Measurements from ENCODE around the gene CYP2A13. TPM values are rescaled to one million over a fixed set of nuclear protein-coding genes. Genes with fewer than 3 reads are reported as not detected.
"Not testable (repeated sequence)": the region's sequence is repeated elsewhere in the genome, so short reads cannot be mapped to it uniquely, and the experiment has no call there.

CYP2A13 gene, protein sequence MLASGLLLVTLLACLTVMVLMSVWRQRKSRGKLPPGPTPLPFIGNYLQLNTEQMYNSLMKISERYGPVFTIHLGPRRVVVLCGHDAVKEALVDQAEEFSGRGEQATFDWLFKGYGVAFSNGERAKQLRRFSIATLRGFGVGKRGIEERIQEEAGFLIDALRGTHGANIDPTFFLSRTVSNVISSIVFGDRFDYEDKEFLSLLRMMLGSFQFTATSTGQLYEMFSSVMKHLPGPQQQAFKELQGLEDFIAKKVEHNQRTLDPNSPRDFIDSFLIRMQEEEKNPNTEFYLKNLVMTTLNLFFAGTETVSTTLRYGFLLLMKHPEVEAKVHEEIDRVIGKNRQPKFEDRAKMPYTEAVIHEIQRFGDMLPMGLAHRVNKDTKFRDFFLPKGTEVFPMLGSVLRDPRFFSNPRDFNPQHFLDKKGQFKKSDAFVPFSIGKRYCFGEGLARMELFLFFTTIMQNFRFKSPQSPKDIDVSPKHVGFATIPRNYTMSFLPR
- 0.26 and 0.90 TPM in 2 replicates for total RNA-seq (2014; rRNA removed; shearing (Covaris generic))

DNA sequence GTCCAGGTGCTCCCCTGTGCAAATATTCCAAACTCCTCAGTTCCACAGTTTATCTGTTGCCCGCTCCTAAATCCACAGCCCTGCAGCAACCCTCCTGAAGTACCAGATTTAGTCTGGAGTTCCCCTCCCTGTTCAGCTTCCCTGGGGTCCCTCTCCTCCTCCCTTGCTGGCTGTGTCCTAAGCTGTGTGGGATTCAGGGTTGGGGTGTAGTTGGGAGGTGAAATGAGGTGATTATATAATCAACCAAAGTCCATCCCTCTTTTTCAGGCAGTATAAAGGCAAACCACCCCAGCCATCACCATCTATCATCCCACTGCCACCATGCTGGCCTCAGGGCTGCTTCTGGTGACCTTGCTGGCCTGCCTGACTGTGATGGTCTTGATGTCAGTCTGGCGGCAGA lies at the start of gene CYP2A13:
Gene CYP2A13, plus strand, starts transcription at position 301 of the 400 bp plus-strand sequence. Its CDS starts 21 bp downstream, at position 322.
- Histone ChIP-seq H3K36me3 (replicated peaks; ENCODE audit: control insufficient read depth, insufficient read depth, low read length) (no peaks in the 10 kb centered on the region), H3K27me3 (ENCODE audit: control insufficient read depth, insufficient read depth, low read length) (peaks cover 30% of the 10 kb centered on the region), H3K4me3 (ENCODE audit: insufficient read depth, low read depth, low read length) (no peak within 1 kb of the TSS)
- no peak for DNase-seq

DNA sequence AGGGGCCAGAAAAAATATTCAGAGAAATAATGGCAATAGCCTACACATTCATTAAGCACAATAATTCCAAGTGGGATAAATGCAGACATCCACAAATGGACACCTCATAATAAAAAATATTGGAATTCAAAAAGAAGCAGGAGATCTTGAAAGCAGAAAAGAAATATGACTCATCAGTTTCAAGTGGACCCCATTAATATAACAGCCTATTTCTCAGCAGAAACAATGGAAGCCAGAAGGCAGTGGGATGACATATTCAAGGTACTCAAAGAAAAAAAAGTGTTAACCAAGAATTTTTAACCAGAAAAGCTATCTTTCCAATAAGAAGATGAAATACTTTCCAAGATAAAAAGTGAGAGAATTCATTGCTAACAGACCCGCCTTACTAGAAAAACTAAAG lies 48.4 kb upstream of the CYP2A13 start:
- Histone ChIP-seq H3K4me3 (ENCODE audit: insufficient read depth, low read depth, low read length) (no peak overlapping the region), H3K36me3 (replicated peaks; ENCODE audit: control insufficient read depth, insufficient read depth, low read length) (no peaks in the 10 kb centered on the region), H3K27me3 (ENCODE audit: control insufficient read depth, insufficient read depth, low read length) (no peaks in the 10 kb centered on the region)
- DNase-seq: no peak

DNA sequence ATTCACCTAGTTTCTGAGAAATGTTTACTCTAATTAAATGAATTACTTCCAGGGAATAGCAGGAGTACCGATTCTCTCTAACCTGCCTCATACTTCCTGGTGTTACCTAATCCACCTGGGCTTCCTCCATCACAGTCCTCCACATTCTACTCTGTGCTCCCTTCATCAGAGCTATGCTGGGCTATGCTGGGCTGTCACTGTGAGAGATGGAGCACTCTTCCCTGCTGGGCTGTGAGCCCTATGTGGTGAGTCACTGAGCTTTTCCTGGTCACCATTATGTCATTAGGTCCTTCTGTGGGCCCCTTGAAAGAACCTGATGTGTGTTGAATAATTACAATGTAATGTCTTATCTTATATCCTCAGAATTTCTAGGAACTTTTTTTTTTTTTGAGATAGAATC lies 43.2 kb upstream of the CYP2A13 start:
- not testable (repeated sequence) for DNase-seq; H3K36me3 ChIP-seq (replicated peaks; ENCODE audit: control insufficient read depth, insufficient read depth, low read length); H3K27me3 ChIP-seq (ENCODE audit: control insufficient read depth, insufficient read depth, low read length); H3K4me3 ChIP-seq (ENCODE audit: insufficient read depth, low read depth, low read length)

DNA sequence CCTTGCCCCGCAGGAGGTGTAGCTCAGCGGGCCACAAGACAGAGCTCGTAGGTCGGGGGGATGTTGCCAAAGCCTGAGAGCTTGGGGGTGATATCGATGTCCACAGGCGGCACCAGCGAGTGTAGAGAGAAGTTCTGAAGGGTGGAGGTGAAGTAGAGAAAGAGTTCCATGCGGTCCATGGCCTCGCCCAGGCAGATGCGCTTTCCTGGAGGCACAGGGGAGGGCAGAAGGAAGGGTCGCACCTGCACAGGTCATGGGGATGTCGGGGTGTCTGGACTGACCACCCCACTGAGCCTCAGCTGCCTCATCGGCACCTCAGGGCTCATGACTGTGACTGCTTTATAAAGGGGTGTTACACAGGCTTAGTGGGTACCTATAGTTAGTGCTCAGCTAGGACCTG lies 37.8 kb upstream of the CYP2A13 start:
- H3K4me3 ChIP-seq (ENCODE audit: insufficient read depth, low read depth, low read length): no peak overlapping the region
- no peak for DNase-seq
- H3K27me3 ChIP-seq (ENCODE audit: control insufficient read depth, insufficient read depth, low read length): no peaks in the 10 kb centered on the region
- H3K36me3 ChIP-seq (replicated peaks; ENCODE audit: control insufficient read depth, insufficient read depth, low read length): no peaks in the 10 kb centered on the region

DNA sequence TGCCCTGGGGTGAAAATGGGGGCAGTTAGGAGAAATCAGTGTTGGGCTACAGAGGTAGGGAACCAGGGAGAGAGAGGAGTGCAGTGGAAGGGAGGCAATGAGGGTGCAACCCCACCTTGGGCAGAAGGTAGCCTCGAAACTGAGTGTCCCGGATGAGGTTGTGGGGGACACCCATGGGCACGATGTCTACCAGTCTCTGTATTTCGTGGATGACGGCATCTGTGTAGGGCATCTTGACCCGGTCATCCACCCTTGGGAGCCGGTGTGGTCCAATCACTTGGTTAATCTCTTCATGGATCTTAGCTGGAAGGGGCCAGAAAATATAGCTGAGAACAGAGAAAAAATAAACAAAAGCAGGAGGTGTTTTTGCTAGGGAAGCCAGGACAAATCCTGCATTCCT lies 36.1 kb upstream of the CYP2A13 start:
- not testable (repeated sequence) for H3K4me3 ChIP-seq (ENCODE audit: insufficient read depth, low read depth, low read length); DNase-seq; H3K36me3 ChIP-seq (replicated peaks; ENCODE audit: control insufficient read depth, insufficient read depth, low read length); H3K27me3 ChIP-seq (ENCODE audit: control insufficient read depth, insufficient read depth, low read length)

DNA sequence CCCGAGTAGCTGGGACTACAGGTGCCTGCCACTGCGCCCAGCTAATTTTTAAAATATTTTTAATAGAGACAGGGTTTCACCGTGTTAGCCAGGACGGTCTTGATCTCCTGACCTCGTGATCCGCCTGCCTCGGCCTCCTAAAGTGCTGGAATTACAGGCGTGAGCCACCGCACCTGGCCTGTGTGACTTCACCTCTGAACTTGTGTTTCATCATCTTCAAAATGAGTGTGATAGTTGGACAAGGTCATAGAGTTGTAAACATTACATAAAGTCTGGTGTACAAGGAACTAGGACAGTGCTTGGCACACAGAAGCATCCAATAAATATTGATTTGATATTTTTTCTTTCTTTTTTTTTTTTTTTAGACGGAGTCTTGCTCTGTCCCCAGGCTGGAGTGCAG lies 34.9 kb upstream of the CYP2A13 start:
- not testable (repeated sequence) for H3K27me3 ChIP-seq (ENCODE audit: control insufficient read depth, insufficient read depth, low read length); H3K36me3 ChIP-seq (replicated peaks; ENCODE audit: control insufficient read depth, insufficient read depth, low read length); DNase-seq; H3K4me3 ChIP-seq (ENCODE audit: insufficient read depth, low read depth, low read length)

DNA sequence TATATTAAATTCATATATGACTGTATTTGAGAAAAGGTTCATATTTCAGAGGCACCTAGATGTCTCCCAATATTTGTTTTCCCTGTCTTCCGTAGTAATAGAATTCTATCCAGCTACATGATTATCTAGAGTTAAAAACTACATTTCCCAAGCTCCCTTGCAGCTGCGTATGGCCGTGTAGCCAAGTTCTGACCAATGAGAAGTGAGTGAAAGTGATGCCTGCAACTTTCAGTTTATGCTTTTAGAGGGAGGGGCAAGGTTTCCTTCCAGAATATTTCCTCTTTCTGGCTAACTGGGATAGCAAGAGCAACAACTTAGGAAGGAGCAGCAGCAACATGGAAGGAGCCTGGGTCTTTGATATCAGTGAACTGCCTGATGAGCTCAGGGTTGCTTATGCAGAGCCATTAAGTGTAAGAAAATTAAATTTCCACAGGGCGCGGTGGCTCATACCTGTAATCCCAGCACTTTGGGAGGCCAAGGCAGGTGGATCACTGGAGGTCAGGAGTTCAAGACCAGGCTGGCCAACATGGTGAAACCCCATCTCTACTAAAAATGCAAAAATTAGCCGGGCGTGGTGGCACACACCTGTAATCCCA lies 23.2 kb upstream of the CYP2A13 start:
- no peaks in the 10 kb centered on the region for H3K36me3 ChIP-seq (replicated peaks; ENCODE audit: control insufficient read depth, insufficient read depth, low read length)
- H3K4me3 ChIP-seq (ENCODE audit: insufficient read depth, low read depth, low read length): no peak overlapping the region
- peak; percentile 62 for DNase-seq
- H3K27me3 ChIP-seq (ENCODE audit: control insufficient read depth, insufficient read depth, low read length): no peaks in the 10 kb centered on the region

DNA sequence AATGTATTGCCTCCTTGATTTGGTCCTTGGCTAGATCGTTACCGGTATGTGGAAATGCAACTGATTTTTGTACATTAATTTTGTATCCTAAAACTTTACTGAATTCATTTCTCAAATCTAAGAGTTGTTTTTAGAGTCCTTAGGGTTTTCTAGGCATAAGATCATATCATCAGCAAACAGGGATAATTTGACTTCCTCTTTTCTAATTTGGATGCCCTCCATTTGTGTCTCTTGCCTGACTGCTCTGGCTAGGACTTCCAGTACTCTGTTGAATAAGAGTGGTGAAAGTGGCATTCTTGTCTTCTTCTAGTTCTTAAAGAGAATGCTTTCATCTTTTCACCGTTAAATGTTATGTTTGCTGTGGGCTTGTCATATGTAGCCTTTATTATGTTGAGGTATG lies 12.0 kb upstream of the CYP2A13 start:
- no peak overlapping the region for H3K4me3 ChIP-seq (ENCODE audit: insufficient read depth, low read depth, low read length)
- DNase-seq: no peak
- no peaks in the 10 kb centered on the region for H3K27me3 ChIP-seq (ENCODE audit: control insufficient read depth, insufficient read depth, low read length)
- H3K36me3 ChIP-seq (replicated peaks; ENCODE audit: control insufficient read depth, insufficient read depth, low read length): no peaks in the 10 kb centered on the region

DNA sequence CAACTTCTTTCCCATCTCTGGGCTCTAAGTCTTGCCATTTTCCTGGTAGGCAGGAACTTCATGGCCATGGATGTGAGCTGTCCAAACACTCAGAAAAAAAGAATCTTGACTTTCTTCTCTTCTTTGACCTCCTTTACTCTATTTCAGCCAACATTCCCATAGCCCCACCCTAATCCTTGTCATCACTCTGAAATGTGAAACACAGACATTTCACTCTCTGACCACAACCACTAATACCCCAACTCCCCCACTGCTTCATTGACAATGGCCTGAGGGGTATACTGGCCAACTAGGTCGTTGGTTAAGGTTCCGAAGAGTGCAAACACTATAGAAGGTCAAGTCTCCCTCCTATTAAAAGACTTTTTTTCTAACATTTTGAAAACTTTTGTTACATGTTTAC lies 4.7 kb upstream of the CYP2A13 start:
- Histone ChIP-seq H3K27me3 (ENCODE audit: control insufficient read depth, insufficient read depth, low read length) (peaks cover 5% of the 10 kb centered on the region; the same call in 1 of the 2 replicates), H3K4me3 (ENCODE audit: insufficient read depth, low read depth, low read length) (no peak overlapping the region), H3K36me3 (replicated peaks; ENCODE audit: control insufficient read depth, insufficient read depth, low read length) (no peaks in the 10 kb centered on the region)
- no peak for DNase-seq

DNA sequence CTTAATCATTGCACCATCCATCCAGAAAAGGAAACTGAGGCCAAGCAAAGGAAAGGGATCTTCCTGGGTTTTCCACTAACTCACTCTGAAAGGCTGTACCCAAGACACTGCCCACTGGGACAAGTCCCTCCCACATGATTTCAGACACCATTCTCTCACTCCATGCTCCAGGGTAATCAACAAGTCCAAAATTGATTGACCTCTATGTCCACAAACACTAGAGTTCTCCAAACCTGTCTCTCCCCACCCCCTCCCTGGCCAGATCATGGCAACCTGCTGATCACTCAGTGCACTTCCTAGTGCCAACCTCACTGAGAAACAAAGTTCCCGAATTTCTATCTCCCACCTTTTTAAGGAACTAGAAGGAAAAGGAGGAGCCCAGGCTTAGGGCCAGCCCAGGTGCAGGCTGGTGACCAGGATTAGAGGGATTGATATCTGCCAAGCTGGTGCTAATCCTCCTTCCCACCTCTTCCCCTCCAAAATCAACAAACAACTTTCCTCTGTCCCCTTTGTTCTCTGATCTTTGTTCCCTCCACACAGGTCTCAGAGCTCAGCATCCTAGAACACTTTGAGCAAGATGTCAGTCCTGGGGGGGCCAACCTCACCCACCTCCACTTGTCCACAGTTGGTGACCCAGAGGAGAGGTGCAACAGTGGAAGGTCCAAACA lies 2.4 kb upstream of the CYP2A13 start:
- Histone ChIP-seq H3K4me3 (ENCODE audit: insufficient read depth, low read depth, low read length) (no peak overlapping the region), H3K36me3 (replicated peaks; ENCODE audit: control insufficient read depth, insufficient read depth, low read length) (no peaks in the 10 kb centered on the region), H3K27me3 (ENCODE audit: control insufficient read depth, insufficient read depth, low read length) (peaks cover 28% of the 10 kb centered on the region)
- DNase-seq: no peak

DNA sequence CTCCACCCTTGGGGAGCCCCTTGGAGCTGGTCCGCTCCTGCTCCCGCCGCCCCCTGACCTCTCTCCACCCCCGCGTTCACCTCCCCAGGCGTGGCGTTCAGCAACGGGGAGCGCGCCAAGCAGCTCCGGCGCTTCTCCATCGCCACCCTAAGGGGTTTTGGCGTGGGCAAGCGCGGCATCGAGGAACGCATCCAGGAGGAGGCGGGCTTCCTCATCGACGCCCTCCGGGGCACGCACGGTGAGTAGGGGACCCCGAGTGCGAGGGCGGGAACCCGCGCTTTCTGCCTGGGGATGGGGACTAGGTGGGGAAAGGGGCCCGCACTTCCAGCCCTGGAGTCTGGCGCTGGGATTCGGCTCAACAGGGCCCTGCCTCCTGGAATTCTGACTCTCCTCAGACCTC lies 1.7 kb downstream of the CYP2A13 start:
- peak; percentile 82 for DNase-seq
- Histone ChIP-seq H3K27me3 (ENCODE audit: control insufficient read depth, insufficient read depth, low read length) (peaks cover 33% of the 10 kb centered on the region), H3K4me3 (ENCODE audit: insufficient read depth, low read depth, low read length) (peak overlapping the region; percentile 50), H3K36me3 (replicated peaks; ENCODE audit: control insufficient read depth, insufficient read depth, low read length) (no peaks in the 10 kb centered on the region)

DNA sequence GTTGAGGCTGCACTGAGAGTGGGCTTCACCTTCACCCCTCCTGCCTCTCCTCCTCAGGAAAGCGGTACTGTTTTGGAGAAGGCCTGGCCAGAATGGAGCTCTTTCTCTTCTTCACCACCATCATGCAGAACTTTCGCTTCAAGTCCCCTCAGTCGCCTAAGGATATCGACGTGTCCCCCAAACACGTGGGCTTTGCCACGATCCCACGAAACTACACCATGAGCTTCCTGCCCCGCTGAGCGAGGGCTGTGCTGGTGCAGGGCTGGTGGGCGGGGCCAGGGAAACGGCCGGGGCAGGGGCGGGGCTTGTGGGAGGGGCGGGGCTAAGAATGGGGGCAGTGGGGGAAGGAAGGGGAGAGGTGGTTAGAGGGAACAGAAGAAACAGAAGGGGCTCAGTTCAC lies 7.5 kb downstream of the CYP2A13 start:
- Histone ChIP-seq H3K36me3 (replicated peaks; ENCODE audit: control insufficient read depth, insufficient read depth, low read length) (no peaks in the 10 kb centered on the region), H3K27me3 (ENCODE audit: control insufficient read depth, insufficient read depth, low read length) (peaks cover 7% of the 10 kb centered on the region), H3K4me3 (ENCODE audit: insufficient read depth, low read depth, low read length) (no peak overlapping the region)
- DNase-seq: peak; percentile 80

DNA sequence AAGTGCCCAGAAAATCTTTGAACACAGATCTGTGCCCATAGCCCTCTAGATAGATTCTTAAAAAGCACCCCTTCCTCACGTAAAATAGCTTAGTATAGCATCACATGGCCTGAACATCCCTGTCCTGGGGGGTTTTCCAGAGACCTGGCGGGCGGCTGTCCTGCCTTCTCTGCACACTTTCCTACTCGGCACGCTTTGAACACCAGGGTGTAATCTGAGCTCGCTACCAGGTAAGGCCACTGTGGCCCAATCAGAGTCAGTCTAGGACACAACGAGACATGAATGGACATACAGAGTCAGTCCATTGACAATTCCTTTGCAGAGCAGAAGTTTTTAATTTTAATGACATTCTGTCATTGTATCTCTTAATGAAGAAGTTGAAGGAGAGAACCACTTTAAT lies 8.1 kb downstream of the CYP2A13 start:
- Histone ChIP-seq H3K36me3 (replicated peaks; ENCODE audit: control insufficient read depth, insufficient read depth, low read length) (no peaks in the 10 kb centered on the region), H3K27me3 (ENCODE audit: control insufficient read depth, insufficient read depth, low read length) (peaks cover 5% of the 10 kb centered on the region), H3K4me3 (ENCODE audit: insufficient read depth, low read depth, low read length) (no peak overlapping the region)
- no peak for DNase-seq

DNA sequence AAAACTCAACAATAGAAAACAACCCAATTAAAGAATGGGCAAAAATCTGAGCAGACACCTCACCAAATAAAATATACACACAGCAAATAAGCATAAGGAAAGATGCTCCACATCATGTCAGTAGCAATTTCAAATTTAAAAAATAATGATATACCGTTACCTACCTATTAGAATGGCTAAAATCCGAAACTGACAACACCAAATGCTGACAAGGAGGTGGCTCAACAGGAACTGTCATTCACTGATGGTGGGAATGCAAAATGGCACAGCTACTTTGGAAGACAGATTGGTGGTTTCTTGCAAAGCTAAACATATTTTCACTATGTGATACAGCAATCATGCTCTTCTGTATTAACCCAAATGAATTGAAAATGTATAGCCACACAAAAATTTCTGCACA lies 9.1 kb downstream of the CYP2A13 start:
- DNase-seq: no peak
- peaks cover 3% of the 10 kb centered on the region for H3K27me3 ChIP-seq (ENCODE audit: control insufficient read depth, insufficient read depth, low read length)
- H3K36me3 ChIP-seq (replicated peaks; ENCODE audit: control insufficient read depth, insufficient read depth, low read length): no peaks in the 10 kb centered on the region
- H3K4me3 ChIP-seq (ENCODE audit: insufficient read depth, low read depth, low read length): no peak overlapping the region

DNA sequence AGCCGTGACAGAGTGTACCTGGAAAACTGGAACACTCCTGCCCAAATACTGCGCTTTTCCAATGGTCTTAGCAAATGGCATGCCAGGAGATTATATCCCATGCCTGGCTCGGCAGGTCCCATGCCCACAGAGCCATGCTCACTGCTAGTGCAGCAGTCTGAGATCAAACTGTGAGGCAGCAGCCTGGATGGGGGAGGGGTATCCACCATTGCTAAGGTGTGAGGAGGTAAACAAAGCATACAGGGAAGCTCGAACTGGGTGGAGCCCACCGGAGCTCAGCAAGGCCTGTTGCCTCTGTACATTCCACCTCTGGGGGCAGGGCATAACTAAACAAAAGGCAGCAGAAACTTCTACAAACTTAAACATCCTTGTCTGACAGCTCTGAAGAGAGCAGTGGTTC lies 10.5 kb downstream of the CYP2A13 start:
- Histone ChIP-seq H3K36me3 (replicated peaks; ENCODE audit: control insufficient read depth, insufficient read depth, low read length) (no peaks in the 10 kb centered on the region), H3K4me3 (ENCODE audit: insufficient read depth, low read depth, low read length) (no peak overlapping the region), H3K27me3 (ENCODE audit: control insufficient read depth, insufficient read depth, low read length) (0 out of 2 replicates have a peak, but pooled peaks cover 2% of the 10 kb centered on the region)
- DNase-seq: no peak

Data from H7 (cell line).